ENCODE measurements around the gene ARAF. TPM values are rescaled to one million over a fixed set of nuclear protein-coding genes. Genes with fewer than 3 reads are reported as not detected.

Gene ARAF
- total and polyA plus RNA-seq, 8 donors, result 32.9 to 78.7 (median 43.1) TPM

- intact Hi-C loops (cut with DNase I), result no loop called here
- DNase-seq, result no peak
- no peak overlapping the region for H3K27ac ChIP-seq
These were observed 21.1 kb upstream of the ARAF start for GRCh38 chrX:47539860-47540259.

GRCh38 chrX:47540754-47541538 is 20.1 kb upstream of the ARAF start:
- Histone ChIP-seq H3K36me3 (no peaks in the 10 kb centered on the region), H3K27ac (peak overlapping the region; percentile 48 to 81 (median 68)), H3K4me1 (no peaks in the 10 kb centered on the region), H3K27me3 (no peaks in the 10 kb centered on the region), H3K4me3 (no peak overlapping the region), H3K9me3 (no peaks in the 10 kb centered on the region)
- WGBS, 2 donors, result 25 to 39% methylated on average over 15 of the region's 15 CpGs
- ATAC-seq (peak; percentile 99 to 100 (median 100)), DNase-seq (peak in 5 of 6 donors; percentile 68 to 83 (median 80)), FAIRE-seq (peak; percentile 96)
- peak in 3 of 4 donors; percentile 27 to 32 (median 27) for TF ChIP-seq CTCF (IDR thresholded peaks at IDR 0.05)
- intact Hi-C loops (cut with DNase I), result no loop called here

More at GRCh38 chrX:47539860-47540259, 21.1 kb upstream of the ARAF start:
- no peak for TF ChIP-seq CTCF (IDR thresholded peaks at IDR 0.05)
- H3K27me3 ChIP-seq, result no peaks in the 10 kb centered on the region
- H3K4me1 ChIP-seq, result no peaks in the 10 kb centered on the region
- H3K4me3 ChIP-seq, result no peak overlapping the region
- H3K9me3 ChIP-seq, result no peaks in the 10 kb centered on the region
- no peak for FAIRE-seq
- no peak for ATAC-seq
- no peaks in the 10 kb centered on the region for H3K36me3 ChIP-seq

- no peak for DNase-seq
- H3K4me3 ChIP-seq, result no peak overlapping the region
- H3K4me1 ChIP-seq, result no peaks in the 10 kb centered on the region
- H3K9me3 ChIP-seq, result no peaks in the 10 kb centered on the region
- WGBS, 2 donors, result 78 to 90% methylated on average over 5 of the region's 5 CpGs
- H3K27me3 ChIP-seq, result no peaks in the 10 kb centered on the region
- H3K36me3 ChIP-seq, result no peaks in the 10 kb centered on the region
- H3K27ac ChIP-seq, result no peak overlapping the region
- intact Hi-C loops (cut with DNase I), result no loop called here
- FAIRE-seq, result no peak
- no peak for ATAC-seq
- TF ChIP-seq CTCF (IDR thresholded peaks at IDR 0.05), result no peak
These were observed 17.5 kb upstream of the ARAF start for GRCh38 chrX:47543496-47543895.

GRCh38 chrX:47556045-47556623 is 4.9 kb upstream of the ARAF start:
- TF ChIP-seq CTCF (IDR thresholded peaks at IDR 0.05), result no peak
- peak; percentile 78 to 91 (median 90) for DNase-seq
- Histone ChIP-seq H3K4me1 (no peaks in the 10 kb centered on the region), H3K27me3 (peaks cover 0 to 3% (median 0%) of the 10 kb centered on the region in 4 donors), H3K4me3 (peak overlapping the region in 3 of 4 donors; percentile 3 to 44 (median 33)), H3K27ac (peak overlapping the region in 3 of 4 donors; percentile 50 to 90 (median 87)), H3K36me3 (no peaks in the 10 kb centered on the region), H3K9me3 (no peaks in the 10 kb centered on the region)
- ATAC-seq, result peak; percentile 83 to 94 (median 90)
- peak; percentile 99 for FAIRE-seq
- 1 to 26% methylated on average over 20 of the region's 20 CpGs for WGBS, 2 donors
- intact Hi-C loops (cut with DNase I), result no loop called here

- DNase-seq, result no peak
- Histone ChIP-seq H3K4me3 (no peak overlapping the region), H3K4me1 (peaks cover 0 to 3% (median 0%) of the 10 kb centered on the region in 3 donors), H3K27ac (peak overlapping the region in 2 of 4 donors; percentile 0 to 48), H3K9me3 (no peaks in the 10 kb centered on the region), H3K36me3 (no peaks in the 10 kb centered on the region), H3K27me3 (peaks cover 0 to 3% (median 0%) of the 10 kb centered on the region in 4 donors)
- TF ChIP-seq CTCF (IDR thresholded peaks at IDR 0.05), result no peak
- ATAC-seq, result no peak
- intact Hi-C loops (cut with DNase I), result no loop called here
- FAIRE-seq, result no peak
- 17 to 49% methylated on average over 3 of the region's 3 CpGs for WGBS, 2 donors
These were observed 2.6 kb upstream of the ARAF start for GRCh38 chrX:47558436-47558835.
